Neural progenitor cell (in vitro differentiated cells): ENCODE measurements around the gene SORBS2. TPM values are rescaled to one million over a fixed set of nuclear protein-coding genes. Genes with fewer than 3 reads are reported as not detected.

Experiments used
- DNase-seq: peaks from one replicate; pipeline ENCODE4 v3.0.0-alpha.2; 2016; ENCODE audit warnings: low spot score
- H2AFZ ChIP-seq: fragments of 200-600 bp; sonication (generic); replicated peaks from 2 replicates; pipeline ENCODE4 v1.6.1; 2016; ENCODE audit warnings: antibody characterized with exemption
- H3F3A ChIP-seq: fragments of 200-600 bp; sonication (generic); 2 replicates; pipeline ENCODE4 v1.6.1; 2016; ENCODE audit warnings: antibody characterized with exemption, low read depth
- H3K27ac ChIP-seq: fragments of 200-600 bp; sonication (generic); 2 replicates; pipeline ENCODE4 v1.5.1; 2016; ENCODE audit warnings: mild to moderate bottlenecking
- H3K27me3 ChIP-seq: fragments of 200-600 bp; sonication (generic); 2 replicates; pipeline ENCODE4 v1.6.1; 2016; ENCODE audit warnings: mild to moderate bottlenecking, moderate library complexity
- H3K36me3 ChIP-seq: fragments of 200-600 bp; sonication (generic); 2 replicates; pipeline ENCODE4 v1.5.1; 2016
- H3K4me1 ChIP-seq: fragments of 200-600 bp; sonication (generic); 2 replicates; pipeline ENCODE4 v1.6.1; 2016; ENCODE audit warnings: mixed run types
- H3K4me2 ChIP-seq: fragments of 200-600 bp; sonication (generic); 2 replicates; pipeline ENCODE4 v1.6.1; 2016
- H3K4me3 ChIP-seq: fragments of 200-600 bp; sonication (generic); 2 replicates; pipeline ENCODE4 v1.5.1; 2016
- H3K79me2 ChIP-seq: fragments of 200-600 bp; sonication (generic); 2 replicates; pipeline ENCODE4 v1.6.1; 2016; ENCODE audit warnings: low read depth
- H3K9ac ChIP-seq: fragments of 200-600 bp; sonication (generic); 2 replicates; pipeline ENCODE4 v1.6.1; 2016
- H3K9me3 ChIP-seq: fragments of 200-600 bp; sonication (generic); 2 replicates; pipeline ENCODE4 v1.5.1; 2016; ENCODE audit warnings: low read depth
- H4K20me1 ChIP-seq: fragments of 200-600 bp; sonication (generic); 2 replicates; pipeline ENCODE4 v1.6.1; 2016; ENCODE audit warnings: low read depth
- H3K27ac Mint-ChIP-seq: 3 replicates; pipeline ENCODE4 v1.8.0; 2021; ENCODE audit warnings: mixed read lengths
- H3K27me3 Mint-ChIP-seq: 2 replicates; pipeline ENCODE4 v1.8.0; 2022; ENCODE audit warnings: low read depth, mild to moderate bottlenecking, inconsistent platforms, moderate library complexity, mixed read lengths; ENCODE audit not compliant: insufficient read depth
- H3K36me3 Mint-ChIP-seq: 3 replicates; pipeline ENCODE4 v1.8.0; 2021; ENCODE audit warnings: mixed read lengths
- H3K4me1 Mint-ChIP-seq: 3 replicates; pipeline ENCODE4 v1.8.0; 2021; ENCODE audit warnings: mixed read lengths
- H3K4me3 Mint-ChIP-seq: 3 replicates; pipeline ENCODE4 v1.8.0; 2021; ENCODE audit warnings: mild to moderate bottlenecking, moderate library complexity, mixed read lengths
- H3K9me3 Mint-ChIP-seq: 3 replicates; pipeline ENCODE4 v1.8.0; 2020; ENCODE audit warnings: mixed read lengths
- CTCF ChIP-seq: fragments of 200-600 bp; sonication (generic); IDR thresholded peaks from 2 replicates; pipeline ENCODE4 v1.5.1; 2017; ENCODE audit warnings: antibody characterized with exemption, mild to moderate bottlenecking
- EZH2 ChIP-seq: fragments of 200-600 bp; sonication (generic); IDR thresholded peaks from 2 replicates; pipeline ENCODE4 v1.6.1; 2017; ENCODE audit warnings: antibody characterized with exemption, mild to moderate bottlenecking, moderate library complexity
- EZH2phosphoT487 ChIP-seq: fragments of 200-600 bp; sonication (generic); IDR thresholded peaks from 2 replicates; pipeline ENCODE4 v1.6.1; 2017; ENCODE audit warnings: antibody characterized with exemption
- total RNA-seq: library from RNA; depleted of rRNA; stranded (reverse); fragments of >200 nt; gene quantifications from 2 replicates; pipeline ENCODE4 v1.2.3, GENCODE V29; 2015; ENCODE audit warnings: low replicate concordance

The SORBS2 gene
- total RNA-seq, 1 donor from 2014 or later: 15.7 TPM

DNA sequence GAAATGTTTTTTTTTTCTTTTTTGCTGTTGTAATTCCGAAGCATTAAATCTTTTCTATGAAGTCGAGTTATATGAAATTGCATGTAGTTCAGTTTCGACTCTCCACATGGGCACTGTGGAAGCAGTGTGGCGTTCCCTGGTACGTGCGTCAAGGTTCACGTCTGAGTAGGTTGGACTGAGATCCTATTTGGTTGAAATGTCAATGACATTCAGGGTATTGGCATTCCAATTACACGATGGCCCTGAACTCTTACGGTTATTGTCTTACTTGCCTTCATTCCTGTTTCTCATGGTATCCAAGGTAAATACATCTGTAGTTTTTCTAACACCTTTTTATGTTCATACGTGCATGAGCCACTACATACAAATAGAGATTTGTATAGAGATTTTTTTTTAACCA lies 128.8 kb downstream of the SORBS2 start:
- H4K20me1 ChIP-seq: no peaks in the 10 kb centered on the region
- no peak for DNase-seq
- H3K4me1 Mint-ChIP-seq: no peaks in the 10 kb centered on the region
- H3K4me2 ChIP-seq: no peak overlapping the region
- no peak for TF ChIP-seq CTCF
- no peak for TF ChIP-seq EZH2
- TF ChIP-seq EZH2phosphoT487: no peak
- H3K27me3 Mint-ChIP-seq: peaks cover 2% of the 10 kb centered on the region
- no peak overlapping the region for H3K4me3 Mint-ChIP-seq
- H2AFZ ChIP-seq: no peak overlapping the region
- H3K9me3 ChIP-seq: no peaks in the 10 kb centered on the region
- H3K4me1 ChIP-seq: no peaks in the 10 kb centered on the region
- H3K79me2 ChIP-seq: no peaks in the 10 kb centered on the region
- H3K27ac ChIP-seq: no peak overlapping the region
- no peaks in the 10 kb centered on the region for H3K9me3 Mint-ChIP-seq
- no peaks in the 10 kb centered on the region for H3K27me3 ChIP-seq
- H3K36me3 Mint-ChIP-seq: peaks cover 10% of the 10 kb centered on the region
- no peaks in the 10 kb centered on the region for H3K36me3 ChIP-seq
- no peak overlapping the region for H3K9ac ChIP-seq
- no peak overlapping the region for H3K4me3 ChIP-seq
- no peaks in the 10 kb centered on the region for H3F3A ChIP-seq
- no peak overlapping the region for H3K27ac Mint-ChIP-seq

- Histone ChIP-seq H3K27me3 (no peaks in the 10 kb centered on the region), H3K9ac (no peak overlapping the region), H3K4me3 (no peak overlapping the region), H3K36me3 (no peaks in the 10 kb centered on the region), H3K4me1 (no peaks in the 10 kb centered on the region), H2AFZ (no peak overlapping the region), H4K20me1 (no peaks in the 10 kb centered on the region), H3K9me3 (no peaks in the 10 kb centered on the region), H3K27ac (no peak overlapping the region), H3K4me2 (no peak overlapping the region), H3F3A (no peaks in the 10 kb centered on the region), H3K79me2 (no peaks in the 10 kb centered on the region)
- H3K27ac Mint-ChIP-seq: no peak overlapping the region
- TF ChIP-seq CTCF (no peak), EZH2 (no peak), EZH2phosphoT487 (no peak)
- H3K4me3 Mint-ChIP-seq: no peak overlapping the region
- peaks cover 2% of the 10 kb centered on the region for H3K27me3 Mint-ChIP-seq
- H3K9me3 Mint-ChIP-seq: peaks cover 2% of the 10 kb centered on the region
- no peak for DNase-seq
- H3K36me3 Mint-ChIP-seq: peaks cover 13% of the 10 kb centered on the region
- no peaks in the 10 kb centered on the region for H3K4me1 Mint-ChIP-seq
These were observed 129.8 kb downstream of the SORBS2 start for GRCh38 chr4:185682236-185682635.

DNA sequence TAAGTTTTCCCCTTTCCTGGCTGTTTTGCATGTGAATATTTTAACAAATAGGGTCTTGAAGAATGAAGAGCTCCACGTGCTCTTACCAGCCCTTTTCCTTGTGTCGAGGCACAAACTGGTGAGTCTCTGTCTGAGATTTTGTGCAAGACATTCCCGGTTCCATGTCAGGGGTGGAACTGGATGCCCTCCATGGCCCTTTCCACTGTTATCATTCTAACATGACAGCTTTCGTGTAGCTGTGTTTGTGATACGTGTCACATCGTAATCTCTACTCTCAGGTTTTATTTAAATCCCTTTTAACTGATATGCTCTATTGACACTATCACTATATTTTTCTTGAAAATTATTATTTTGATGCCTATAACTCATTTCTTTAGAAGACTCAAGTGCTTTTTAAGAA lies 130.4 kb downstream of the SORBS2 start:
- H3K27ac ChIP-seq: no peak overlapping the region

More for the DNA sequence above, 130.4 kb downstream of the SORBS2 start:
- H3K9me3 ChIP-seq: no peaks in the 10 kb centered on the region
- H3F3A ChIP-seq: no peaks in the 10 kb centered on the region
- no peak overlapping the region for H2AFZ ChIP-seq
- H3K27me3 ChIP-seq: no peaks in the 10 kb centered on the region
- H3K27me3 Mint-ChIP-seq: peaks cover 2% of the 10 kb centered on the region
- H3K9ac ChIP-seq: no peak overlapping the region
- no peaks in the 10 kb centered on the region for H3K79me2 ChIP-seq
- peaks cover 4% of the 10 kb centered on the region for H3K9me3 Mint-ChIP-seq
- DNase-seq: no peak
- H3K4me3 ChIP-seq: no peak overlapping the region
- no peak overlapping the region for H3K4me2 ChIP-seq
- no peak overlapping the region for H3K4me3 Mint-ChIP-seq
- no peaks in the 10 kb centered on the region for H3K4me1 ChIP-seq
- no peak overlapping the region for H3K27ac Mint-ChIP-seq
- H3K36me3 ChIP-seq: no peaks in the 10 kb centered on the region
- no peaks in the 10 kb centered on the region for H4K20me1 ChIP-seq
- TF ChIP-seq EZH2phosphoT487 (no peak), EZH2 (no peak), CTCF (no peak)
- no peaks in the 10 kb centered on the region for H3K4me1 Mint-ChIP-seq
- H3K36me3 Mint-ChIP-seq: peaks cover 16% of the 10 kb centered on the region
